OCI-LY3 (cell line): ENCODE data around the gene PDE10A.

Source experiments
- CTCF ChIP-seq: fragments of 200-600, 300-600 bp; sonication (generic); IDR thresholded peaks from 2 replicates; pipeline ENCODE4 v1.5.1; 2014; ENCODE audit warnings: antibody characterized with exemption, low read length, low read depth
- EZH2phosphoT487 ChIP-seq: fragments of 200-600 bp; shearing (Covaris generic); IDR thresholded peaks from 2 replicates; pipeline ENCODE4 v1.6.1; 2018; ENCODE audit warnings: antibody characterized with exemption, mixed run types, low read depth

DNA sequence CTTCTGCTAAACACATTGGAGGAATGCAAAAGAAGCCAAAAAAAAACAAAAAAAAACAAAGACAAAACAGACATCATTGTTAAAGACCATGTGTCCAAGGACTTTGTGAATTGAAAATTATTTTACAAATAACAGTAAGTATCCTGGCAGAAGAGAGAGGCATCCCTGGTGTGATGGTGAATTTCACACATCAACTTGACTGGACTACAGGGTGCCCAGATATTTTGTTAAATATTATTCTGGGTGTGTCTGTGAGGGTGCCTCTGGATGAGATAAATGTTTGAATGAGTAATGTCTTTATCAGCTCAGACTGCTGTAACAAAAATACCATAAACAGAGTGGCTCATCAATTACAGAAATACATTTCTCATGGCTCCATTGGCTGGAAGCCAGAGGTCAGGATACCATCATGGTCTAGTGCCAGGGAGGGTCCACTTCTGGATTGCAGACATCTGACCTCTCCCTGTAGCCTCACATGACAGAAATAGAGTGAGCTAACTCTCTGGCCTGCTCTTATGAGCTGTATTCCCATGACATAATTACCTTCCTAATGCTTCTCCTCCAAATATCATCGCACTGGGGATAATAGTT, 341.4 kb downstream of the PDE10A start:
- no peak for TF ChIP-seq CTCF
- no peak for TF ChIP-seq EZH2phosphoT487
